Trophoblast cell (in vitro differentiated cells and primary cell): ENCODE results near the gene RAB11B.

Experiments
- DNase-seq, 2 donors: peaks; one replicate each; pipeline ENCODE4 v3.0.0-alpha.2; 2016
- H2AFZ ChIP-seq: 2 replicates; pipeline ENCODE4 v1.6.1; 2013; ENCODE audit warnings: low read length, moderate library complexity, mild to moderate bottlenecking; ENCODE audit not compliant: insufficient read depth, poor library complexity
- H2AK5ac ChIP-seq: 2 replicates; pipeline ENCODE4 v1.6.1; 2013; ENCODE audit warnings: mild to moderate bottlenecking, low read length
- H2BK120ac ChIP-seq: 2 replicates; pipeline ENCODE4 v1.6.1; 2013; ENCODE audit warnings: low read length, mild to moderate bottlenecking, moderate library complexity; ENCODE audit not compliant: insufficient read depth, poor library complexity
- H2BK12ac ChIP-seq: 2 replicates; pipeline ENCODE4 v1.6.1; 2013; ENCODE audit warnings: mild to moderate bottlenecking, low read length, moderate library complexity
- H2BK5ac ChIP-seq: 2 replicates; pipeline ENCODE4 v1.6.1; 2013; ENCODE audit warnings: low read length, low read depth, moderate library complexity, mild to moderate bottlenecking; ENCODE audit not compliant: poor library complexity
- H3K14ac ChIP-seq: 2 replicates; pipeline ENCODE4 v1.6.1; 2013; ENCODE audit warnings: mild to moderate bottlenecking, low read length
- H3K18ac ChIP-seq: 2 replicates; pipeline ENCODE4 v1.6.1; 2013; ENCODE audit warnings: mild to moderate bottlenecking, low read length
- H3K23ac ChIP-seq: 2 replicates; pipeline ENCODE4 v1.6.1; 2013; ENCODE audit warnings: low read length
- H3K27ac ChIP-seq: 2 replicates; pipeline ENCODE4 v1.5.1; 2013; ENCODE audit warnings: low read depth, mild to moderate bottlenecking, inconsistent platforms, low read length, moderate library complexity
- H3K27me3 ChIP-seq: 2 replicates; pipeline ENCODE4 v1.6.1; 2013; ENCODE audit warnings: inconsistent platforms, mild to moderate bottlenecking, low read length, moderate library complexity; ENCODE audit not compliant: insufficient read depth
- H3K36me3 ChIP-seq, 2 experiments: 1 replicate in 1 of 2; 2 replicates in 1 of 2; pipeline ENCODE4 v1.6.1; 2013; ENCODE audit warnings: low read length in 2 of 2, mild to moderate bottlenecking in 2 of 2, moderate library complexity in 1 of 2; ENCODE audit not compliant: insufficient read depth in 2 of 2, control insufficient read depth in 1 of 2
- H3K4ac ChIP-seq: 2 replicates; pipeline ENCODE4 v1.6.1; 2013; ENCODE audit warnings: low read depth, mild to moderate bottlenecking, low read length, moderate library complexity
- H3K4me1 ChIP-seq, 2 experiments: 1 replicate in 1 of 2; 2 replicates in 1 of 2; pipeline ENCODE4 v1.6.1; 2013; ENCODE audit warnings: low read length in 2 of 2, mild to moderate bottlenecking in 2 of 2, moderate library complexity in 1 of 2; ENCODE audit not compliant: insufficient read depth in 2 of 2, control insufficient read depth in 1 of 2
- H3K4me2 ChIP-seq: 2 replicates; pipeline ENCODE4 v1.6.1; 2013; ENCODE audit warnings: inconsistent platforms, mild to moderate bottlenecking, low read length, moderate library complexity
- H3K4me3 ChIP-seq: 2 replicates; pipeline ENCODE4 v1.5.1; 2013; ENCODE audit warnings: mild to moderate bottlenecking, low read depth, low read length, inconsistent platforms
- H3K79me1 ChIP-seq: one replicate; pipeline ENCODE4 v1.6.1; 2013; ENCODE audit warnings: low read length
- H3K79me2 ChIP-seq: 2 replicates; pipeline ENCODE4 v1.6.1; 2013; ENCODE audit warnings: low read length, mild to moderate bottlenecking; ENCODE audit not compliant: control insufficient read depth, insufficient read depth, poor library complexity
- H3K9ac ChIP-seq: 2 replicates; pipeline ENCODE4 v1.6.1; 2013; ENCODE audit warnings: mild to moderate bottlenecking, low read length
- H3K9me3 ChIP-seq: 2 replicates; pipeline ENCODE4 v1.6.1; 2013; ENCODE audit warnings: low read depth, mild to moderate bottlenecking, control low read depth, inconsistent platforms, low read length; ENCODE audit not compliant: insufficient read depth
- H4K12ac ChIP-seq: 2 replicates; pipeline ENCODE4 v1.6.1; 2013; ENCODE audit warnings: low read depth, mild to moderate bottlenecking, low read length, moderate library complexity
- H4K8ac ChIP-seq: 2 replicates; pipeline ENCODE4 v1.6.1; 2013; ENCODE audit warnings: low read depth, mild to moderate bottlenecking, low read length, moderate library complexity
- H4K91ac ChIP-seq: one replicate; pipeline ENCODE4 v1.6.1; 2013; ENCODE audit warnings: low read depth, mild to moderate bottlenecking, low read length, moderate library complexity
- WGBS: extraction: QIAGEN DNeasy Blood & Tissue Kit; methylation state at CpG from one replicate; pipeline ENCODE4 v1.1.7; 2013; ENCODE audit warnings: missing lambda C conversion rate; ENCODE audit not compliant: insufficient read length, insufficient coverage; ENCODE audit errors: extremely low coverage; 5-methylcytosine and 5-hydroxymethylcytosine counted together

The RAB11B gene

DNA sequence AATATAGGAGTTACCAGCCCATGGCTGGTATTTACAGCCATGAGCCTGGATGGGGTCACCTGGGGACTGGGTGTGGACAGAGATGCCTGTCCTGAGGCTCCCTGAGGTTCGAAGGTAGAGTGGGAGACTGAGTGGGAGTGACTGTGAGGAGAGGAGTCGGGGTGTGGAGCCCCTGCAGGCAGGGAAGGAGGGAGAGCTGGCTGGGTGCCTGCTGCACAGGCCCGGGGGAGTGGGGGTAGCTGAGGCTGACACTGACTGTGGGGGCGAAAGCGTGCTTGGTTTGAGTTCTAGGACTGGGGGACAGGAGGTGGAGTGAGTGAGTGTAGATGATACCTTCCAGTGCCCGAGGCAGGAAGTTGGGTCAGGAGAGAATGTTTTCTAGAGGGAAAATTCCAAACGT is 7.1 kb downstream of the RAB11B start:
- Histone ChIP-seq H3K79me2 (peaks cover 13% of the 10 kb centered on the region), H4K12ac (no peak overlapping the region), H3K36me3 (peaks cover 19 to 21% of the 10 kb centered on the region in 2 experiments), H3K18ac (peak overlapping the region; percentile 34), H3K4ac (peak overlapping the region; percentile 37), H3K27ac (no peak overlapping the region), H3K4me1 (peaks cover 20 to 21% of the 10 kb centered on the region in 2 experiments), H3K4me3 (no peak overlapping the region), H3K14ac (peak overlapping the region; percentile 34), H2BK12ac (no peak overlapping the region), H2BK5ac (no peak overlapping the region), H3K4me2 (no peak overlapping the region), H2AK5ac (peak overlapping the region; percentile 32), H3K9ac (no peak overlapping the region), H4K91ac (no peak overlapping the region), H2AFZ (no peak overlapping the region), H2BK120ac (no peak overlapping the region), H4K8ac (peak overlapping the region; percentile 12), H3K27me3 (no peaks in the 10 kb centered on the region), H3K9me3 (peaks cover 3% of the 10 kb centered on the region), H3K79me1 (peaks cover 3% of the 10 kb centered on the region), H3K23ac (no peak overlapping the region)
- DNase-seq, result peak in 1 of 2 donors; percentile 48
- no CpG with 5 or more reads among the region's 7 CpGs for WGBS

DNA sequence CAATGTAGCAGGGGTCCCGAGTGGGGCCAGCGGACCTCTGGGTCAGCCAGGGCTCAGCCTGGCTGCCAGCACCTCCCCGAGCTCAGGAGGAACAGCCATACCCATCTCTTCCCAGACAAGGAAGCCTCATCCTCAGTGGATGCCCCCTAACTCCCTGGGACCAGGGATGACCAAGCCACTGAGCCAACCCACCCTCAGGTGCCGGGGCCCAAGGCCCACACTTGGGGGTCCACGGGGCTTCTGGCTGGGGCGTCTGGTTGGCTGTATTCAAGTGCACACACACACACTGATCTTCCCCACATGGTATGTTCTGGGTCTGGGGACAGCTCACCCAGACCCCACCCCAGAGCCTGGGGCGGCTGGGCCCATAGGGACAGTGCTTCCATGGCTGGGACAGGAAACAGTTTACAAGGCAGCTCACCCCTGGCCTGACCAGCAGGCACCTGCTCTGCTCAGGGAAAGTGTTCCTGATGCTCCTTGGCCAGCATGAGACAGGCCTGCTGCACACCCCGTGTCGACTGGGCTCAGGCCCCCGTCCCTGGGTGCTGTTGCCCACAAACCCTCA is 7.7 kb downstream of the RAB11B start:
- peak in 1 of 2 donors; percentile 25 for DNase-seq
- H4K12ac ChIP-seq, result no peak overlapping the region
- H3K79me2 ChIP-seq, result peaks cover 12% of the 10 kb centered on the region
- H4K8ac ChIP-seq, result no peak overlapping the region
- no peak overlapping the region for H3K23ac ChIP-seq
- H2BK5ac ChIP-seq, result no peak overlapping the region
- H2AFZ ChIP-seq, result no peak overlapping the region
- H3K36me3 ChIP-seq, result peaks cover 24 to 26% of the 10 kb centered on the region in 2 experiments
- no peak overlapping the region for H3K9ac ChIP-seq
- no peak overlapping the region for H3K4me3 ChIP-seq
- H3K4ac ChIP-seq, result no peak overlapping the region
- no CpG with 5 or more reads among the region's 10 CpGs for WGBS
- no peak overlapping the region for H3K4me2 ChIP-seq
- no peak overlapping the region for H4K91ac ChIP-seq
- no peak overlapping the region for H2BK120ac ChIP-seq
- H3K27me3 ChIP-seq, result no peaks in the 10 kb centered on the region
- H3K14ac ChIP-seq, result no peak overlapping the region
- peaks cover 3% of the 10 kb centered on the region for H3K9me3 ChIP-seq
- H3K18ac ChIP-seq, result peak overlapping the region; percentile 2
- peaks cover 3% of the 10 kb centered on the region for H3K79me1 ChIP-seq
- H2BK12ac ChIP-seq, result no peak overlapping the region
- no peak overlapping the region for H3K27ac ChIP-seq
- H2AK5ac ChIP-seq, result no peak overlapping the region
- H3K4me1 ChIP-seq, result peaks cover 20 to 21% of the 10 kb centered on the region in 2 experiments

DNA sequence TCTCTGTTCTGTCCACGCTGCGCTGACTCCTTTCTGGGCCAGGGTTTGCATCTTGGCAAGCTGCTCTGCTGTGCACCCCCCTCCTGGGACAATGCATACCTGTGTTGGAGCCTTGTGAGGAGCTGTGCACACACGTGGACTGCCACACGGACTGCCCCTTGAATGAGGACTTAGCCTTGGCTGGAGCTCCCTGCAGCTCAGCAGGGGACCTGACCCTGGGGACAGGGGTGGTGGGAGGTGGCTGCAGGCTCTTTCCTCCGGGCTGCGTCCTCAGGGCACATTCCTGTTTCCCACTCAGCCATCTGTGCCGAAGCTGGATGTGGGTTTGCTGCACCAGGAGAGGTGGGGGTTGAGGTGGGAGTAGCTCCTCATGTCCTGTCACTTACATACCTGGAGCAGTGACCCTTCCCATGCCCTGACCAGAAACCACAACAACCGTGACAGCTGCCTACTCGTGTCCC is 8.2 kb downstream of the RAB11B start:
- Histone ChIP-seq H2BK12ac (no peak overlapping the region), H3K27ac (no peak overlapping the region), H4K12ac (no peak overlapping the region), H3K4me3 (no peak overlapping the region), H4K91ac (no peak overlapping the region), H3K23ac (no peak overlapping the region), H4K8ac (no peak overlapping the region), H2BK5ac (no peak overlapping the region), H2AK5ac (no peak overlapping the region), H3K36me3 (peaks cover 29 to 32% of the 10 kb centered on the region in 2 experiments), H3K18ac (no peak overlapping the region), H3K14ac (no peak overlapping the region), H3K79me2 (peaks cover 9% of the 10 kb centered on the region), H3K9me3 (peaks cover 3% of the 10 kb centered on the region), H3K4me2 (no peak overlapping the region), H3K4ac (no peak overlapping the region), H3K9ac (no peak overlapping the region), H2BK120ac (no peak overlapping the region), H2AFZ (no peak overlapping the region), H3K4me1 (peaks cover 20 to 21% of the 10 kb centered on the region in 2 experiments), H3K79me1 (peaks cover 3% of the 10 kb centered on the region), H3K27me3 (no peaks in the 10 kb centered on the region)
- no CpG with 5 or more reads among the region's 9 CpGs for WGBS
- peak; percentile 82 to 88 for DNase-seq

DNA sequence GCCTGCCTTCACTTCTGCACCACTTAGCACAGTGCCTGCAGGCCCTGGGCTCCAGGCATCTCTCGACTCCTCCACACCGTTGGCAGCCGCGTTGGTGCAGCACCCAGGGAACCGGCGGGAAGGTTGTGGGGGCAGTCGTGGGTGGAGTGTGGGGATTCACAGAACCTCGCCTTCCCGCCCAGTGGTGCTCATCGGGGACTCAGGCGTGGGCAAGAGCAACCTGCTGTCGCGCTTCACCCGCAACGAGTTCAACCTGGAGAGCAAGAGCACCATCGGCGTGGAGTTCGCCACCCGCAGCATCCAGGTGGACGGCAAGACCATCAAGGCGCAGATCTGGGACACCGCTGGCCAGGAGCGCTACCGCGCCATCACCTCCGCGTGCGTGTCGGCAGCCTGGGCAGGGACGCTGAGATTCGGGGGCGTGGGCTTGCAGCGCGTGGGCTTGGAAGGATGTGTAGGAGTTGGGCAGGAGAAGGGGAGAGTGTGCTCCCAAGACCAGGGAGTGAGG is 9.6 kb downstream of the RAB11B start:
- no peak overlapping the region for H3K4me3 ChIP-seq
- peaks cover 3% of the 10 kb centered on the region for H3K79me1 ChIP-seq
- no peak overlapping the region for H3K14ac ChIP-seq
- H4K8ac ChIP-seq, result no peak overlapping the region
- H3K79me2 ChIP-seq, result peaks cover 9% of the 10 kb centered on the region
- no peak overlapping the region for H3K9ac ChIP-seq
- H4K12ac ChIP-seq, result no peak overlapping the region
- no peak overlapping the region for H2BK120ac ChIP-seq
- H3K18ac ChIP-seq, result peak overlapping the region; percentile 54
- H3K27ac ChIP-seq, result no peak overlapping the region
- H3K36me3 ChIP-seq, result peaks cover 42 to 46% of the 10 kb centered on the region in 2 experiments
- no peak overlapping the region for H2BK12ac ChIP-seq
- H2BK5ac ChIP-seq, result no peak overlapping the region
- H3K4me1 ChIP-seq, result peaks cover 18 to 20% of the 10 kb centered on the region in 2 experiments
- H3K4ac ChIP-seq, result peak overlapping the region; percentile 28
- no peak overlapping the region for H2AK5ac ChIP-seq
- H2AFZ ChIP-seq, result no peak overlapping the region
- H3K23ac ChIP-seq, result no peak overlapping the region
- no peak overlapping the region for H4K91ac ChIP-seq
- H3K4me2 ChIP-seq, result no peak overlapping the region
- no peak for DNase-seq
- peaks cover 3% of the 10 kb centered on the region for H3K9me3 ChIP-seq
- H3K27me3 ChIP-seq, result no peaks in the 10 kb centered on the region
- no CpG with 5 or more reads among the region's 34 CpGs for WGBS
